Activated CD4-positive, alpha-beta T cell treated with anti-CD3 and anti-CD28 coated beads for 24 hours (primary cell): Measurements from ENCODE around the gene ROBO1.
"Not testable (repeated sequence)": the region's sequence is repeated elsewhere in the genome, so short reads cannot be mapped to it uniquely, and the experiment has no call there.

Source experiments
- DNase-seq, 2 donors: peaks; one replicate each; pipeline ENCODE4 v3.0.0-alpha.2; 2020; ENCODE audit warnings: low read depth in 2 of 2

Gene ROBO1

GRCh38 chr3:78703944-78704343 lies 1063.9 kb downstream of the ROBO1 start:
- no peak for DNase-seq

- DNase-seq = no peak
Measured at GRCh38 chr3:78701537-78701936, 1066.3 kb downstream of the ROBO1 start.

DNA sequence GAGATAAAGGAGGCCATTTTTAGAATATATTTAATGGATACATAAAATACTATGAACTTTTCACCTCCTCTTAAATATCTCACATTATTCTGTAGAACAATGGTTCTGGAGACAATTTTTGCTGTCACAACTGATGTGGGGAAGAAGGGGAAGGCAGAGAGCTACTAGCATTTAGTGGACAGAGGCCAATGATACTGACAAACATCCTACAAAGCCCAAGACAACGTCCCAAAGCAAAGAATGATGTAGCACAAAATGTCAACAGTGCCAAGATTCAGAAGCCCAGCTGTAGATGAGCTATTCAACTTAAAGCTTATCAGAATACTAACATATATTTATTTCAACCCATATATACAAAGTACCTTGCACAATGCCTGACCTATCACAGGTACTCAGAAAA lies 1069.4 kb downstream of the ROBO1 start:
- DNase-seq = no peak

- DNase-seq = no peak
Measured at GRCh38 chr3:78697426-78697825, 1070.4 kb downstream of the ROBO1 start.

- no peak for DNase-seq
Measured at GRCh38 chr3:78690766-78691165, 1077.0 kb downstream of the ROBO1 start.

DNA sequence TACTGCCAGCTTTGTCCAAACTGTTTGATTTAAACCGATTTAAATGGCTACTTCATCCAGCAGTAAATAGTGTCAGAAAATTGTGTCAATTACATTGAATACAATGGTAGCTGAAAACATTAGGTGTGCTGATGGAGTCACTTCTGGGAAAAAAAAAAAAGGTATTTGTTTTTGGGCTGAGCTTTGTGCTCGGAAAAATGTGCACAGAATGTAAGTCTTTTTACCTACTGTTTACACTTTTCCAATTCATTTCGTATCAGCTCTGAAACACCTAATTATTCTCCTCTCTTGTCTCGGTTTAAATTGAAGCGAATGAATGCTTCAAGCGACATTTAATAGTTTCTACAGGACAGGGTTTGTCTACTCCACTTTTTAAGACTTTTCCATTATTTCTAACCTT lies 1078.4 kb downstream of the ROBO1 start:
- no peak for DNase-seq

DNA sequence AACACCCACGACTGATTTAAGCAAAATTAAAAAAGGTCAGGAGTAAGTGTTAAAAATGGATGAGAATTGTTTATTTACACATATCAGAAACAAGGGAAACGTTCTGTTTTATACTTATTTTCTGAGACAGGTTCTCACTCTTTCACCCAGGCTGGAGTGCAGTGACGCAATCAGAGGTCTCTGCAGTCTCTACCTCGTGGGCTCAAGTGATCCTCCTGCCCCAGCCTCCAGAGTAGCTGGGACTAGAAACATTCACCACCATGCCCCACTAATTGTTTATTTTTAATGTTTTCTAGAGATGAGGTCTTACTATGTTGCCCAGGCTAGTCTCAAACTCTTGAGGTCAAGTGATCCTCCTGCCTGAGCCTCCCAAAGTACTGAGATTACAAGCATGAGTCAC lies 1080.3 kb downstream of the ROBO1 start:
- no peak for DNase-seq

DNA sequence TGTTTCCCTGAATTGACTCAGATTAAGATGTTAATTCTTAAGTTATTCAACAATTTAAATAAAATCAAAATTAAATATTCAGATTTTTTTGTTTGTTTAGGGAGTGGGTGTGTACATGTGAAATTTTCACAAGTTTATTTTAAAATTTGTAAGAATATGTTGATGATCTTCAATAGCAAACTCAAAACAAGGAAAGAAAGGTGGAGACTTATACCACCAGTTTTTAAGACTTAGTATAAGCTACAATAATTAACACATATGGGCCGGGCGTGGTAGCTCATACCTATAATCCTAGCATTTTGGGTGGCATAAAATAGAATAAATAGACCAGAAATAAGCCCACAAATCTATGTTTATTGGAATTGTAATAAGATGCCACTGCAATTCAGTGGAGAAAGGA lies 1084.5 kb downstream of the ROBO1 start:
- DNase-seq = no peak

- DNase-seq = not testable (repeated sequence)
Measured at GRCh38 chr3:78675119-78675805, 1092.5 kb downstream of the ROBO1 start.

DNA sequence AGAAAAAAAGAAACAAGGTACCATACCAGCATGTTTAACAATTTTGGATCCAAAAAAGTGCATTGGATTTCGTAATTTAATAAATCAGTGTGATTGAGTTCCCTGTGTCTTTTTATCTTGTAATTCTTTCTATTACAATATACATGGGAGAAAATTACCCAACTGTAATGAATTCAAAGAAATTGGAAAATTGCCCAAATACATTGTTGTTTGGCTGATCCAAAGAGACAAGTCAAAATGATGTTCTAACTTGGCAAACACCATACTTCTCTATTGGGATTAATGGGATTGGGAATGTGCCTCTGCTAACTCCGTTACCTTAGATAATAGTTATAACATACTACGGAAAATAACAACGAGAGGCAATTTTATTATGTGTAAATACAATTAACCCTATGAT lies 1097.1 kb downstream of the ROBO1 start:
- no peak for DNase-seq

- DNase-seq = no peak
Measured at GRCh38 chr3:78670094-78670493, 1097.7 kb downstream of the ROBO1 start.

DNA sequence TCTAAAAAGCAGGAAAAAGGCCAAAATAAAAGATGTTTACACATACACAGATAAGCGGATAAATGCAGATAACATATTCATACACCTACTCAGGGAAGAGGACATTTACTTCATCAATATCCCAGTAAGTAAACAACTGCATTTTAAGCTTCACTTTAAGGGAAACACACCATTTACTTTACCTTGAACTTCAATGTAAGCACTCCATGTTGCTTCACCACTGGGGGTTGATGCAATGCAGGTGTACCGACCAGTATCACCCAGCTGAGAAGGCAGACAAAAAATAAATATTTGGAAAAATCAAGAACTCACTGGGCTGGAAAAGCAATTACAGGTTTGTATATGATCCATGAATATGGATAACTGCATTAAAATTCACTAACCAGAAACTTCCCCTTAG lies 1099.5 kb downstream of the ROBO1 start:
- DNase-seq = no peak

- no peak for DNase-seq
Measured at GRCh38 chr3:78666470-78666800, 1101.4 kb downstream of the ROBO1 start.

DNA sequence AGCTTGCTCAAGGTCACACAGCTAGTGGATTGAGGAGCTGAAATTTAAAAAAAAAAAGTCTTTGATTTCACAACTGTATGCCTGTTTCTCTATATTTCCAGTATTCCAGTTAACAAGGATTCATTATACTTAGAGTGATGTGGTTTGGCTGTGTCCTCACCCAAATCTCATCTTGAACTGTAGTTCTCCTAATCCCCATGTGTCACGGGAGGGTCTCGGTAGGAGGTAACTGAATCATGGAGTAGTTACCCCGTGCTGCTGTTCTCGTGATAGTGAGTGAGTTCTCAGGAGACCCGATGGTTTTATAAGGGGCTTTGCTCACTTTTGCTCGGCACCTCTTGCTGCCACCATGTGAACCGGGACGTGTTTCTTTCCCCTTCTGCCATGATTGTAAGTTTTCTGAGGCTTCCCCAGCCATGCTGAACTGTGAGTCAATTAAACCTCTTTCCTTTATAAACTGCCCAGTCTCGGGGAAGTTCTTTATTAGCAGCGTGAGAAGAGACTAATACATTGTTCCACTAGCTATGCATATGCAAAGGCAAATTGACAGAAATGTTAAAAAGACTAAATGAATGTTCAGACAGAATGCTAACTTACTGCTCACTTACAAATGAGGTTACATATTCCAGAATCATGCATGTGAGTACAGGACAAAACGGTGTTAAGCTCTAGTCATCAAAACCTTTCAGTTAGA lies 1101.9 kb downstream of the ROBO1 start:
- no peak for DNase-seq

- no peak for DNase-seq
Measured at GRCh38 chr3:78665101-78665500, 1102.7 kb downstream of the ROBO1 start.

DNA sequence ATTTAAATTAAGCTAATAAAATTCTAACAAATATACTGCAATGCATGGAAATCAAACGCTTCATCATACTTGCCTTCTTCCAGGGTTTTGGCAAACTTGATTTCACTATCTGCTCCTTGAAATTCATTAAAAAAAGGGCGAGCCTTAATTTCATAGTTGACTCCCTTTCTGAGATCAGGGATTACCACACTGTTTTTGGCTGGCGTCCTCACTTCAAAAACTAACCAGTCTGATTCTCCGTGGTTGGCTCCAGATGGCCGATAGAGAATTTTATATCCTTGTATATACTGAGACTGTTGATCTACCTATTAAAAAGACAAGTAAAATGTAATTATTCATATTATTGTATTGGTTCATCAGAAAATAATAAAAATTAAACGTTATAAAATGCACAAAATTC lies 1106.8 kb downstream of the ROBO1 start:
- DNase-seq = no peak

DNA sequence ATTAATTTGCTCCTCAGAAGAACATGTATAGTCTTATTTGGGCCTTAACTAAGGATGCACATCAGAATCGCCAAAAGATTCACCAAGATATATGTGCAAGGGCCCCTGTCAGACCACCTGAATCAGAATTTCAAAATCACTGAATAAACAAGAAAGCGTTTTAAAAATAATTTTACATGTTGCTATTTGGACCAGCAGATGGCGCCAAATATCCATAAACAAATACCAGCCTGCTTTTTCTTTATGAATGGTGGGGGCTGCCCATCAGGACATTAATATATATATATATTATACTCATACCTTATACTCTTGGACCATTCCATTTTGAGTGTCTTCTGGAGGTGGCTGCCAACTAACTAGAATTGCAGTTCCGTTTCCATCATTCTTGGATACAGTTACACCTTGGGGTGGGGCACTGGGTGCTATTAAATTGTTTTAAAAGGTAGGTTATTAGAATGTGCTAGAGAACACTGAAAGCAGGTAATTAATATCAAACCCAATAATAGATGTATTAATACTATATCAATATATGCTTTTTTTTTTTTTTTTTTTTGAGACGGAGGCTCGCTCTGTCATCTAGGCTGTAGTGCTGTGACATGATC lies 1108.3 kb downstream of the ROBO1 start:
- no peak for DNase-seq

DNA sequence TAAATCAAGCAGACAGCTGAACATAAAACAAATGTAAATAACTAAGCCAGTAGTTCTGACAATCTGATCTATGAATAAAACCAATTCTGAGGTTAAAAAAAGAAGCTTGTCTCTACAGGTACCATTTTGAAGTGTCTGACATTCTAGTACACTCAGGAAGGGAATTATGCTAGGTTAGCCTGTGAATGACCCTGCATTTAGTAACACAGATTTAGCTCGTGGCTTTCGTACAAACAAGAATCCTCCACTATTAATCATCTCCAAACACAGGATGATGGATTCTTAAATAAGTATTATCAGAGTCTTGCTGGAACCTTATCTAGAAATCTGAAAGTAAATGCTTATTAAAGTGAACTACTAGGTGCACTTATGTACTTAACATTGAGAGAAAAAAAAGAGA lies 1120.1 kb downstream of the ROBO1 start:
- no peak for DNase-seq

GRCh38 chr3:78645628-78646310 lies 1122.0 kb downstream of the ROBO1 start:
- DNase-seq = no peak

GRCh38 chr3:78644847-78645246 lies 1123.0 kb downstream of the ROBO1 start:
- DNase-seq = no peak

GRCh38 chr3:78642226-78643035 lies 1125.4 kb downstream of the ROBO1 start:
- no peak for DNase-seq

DNA sequence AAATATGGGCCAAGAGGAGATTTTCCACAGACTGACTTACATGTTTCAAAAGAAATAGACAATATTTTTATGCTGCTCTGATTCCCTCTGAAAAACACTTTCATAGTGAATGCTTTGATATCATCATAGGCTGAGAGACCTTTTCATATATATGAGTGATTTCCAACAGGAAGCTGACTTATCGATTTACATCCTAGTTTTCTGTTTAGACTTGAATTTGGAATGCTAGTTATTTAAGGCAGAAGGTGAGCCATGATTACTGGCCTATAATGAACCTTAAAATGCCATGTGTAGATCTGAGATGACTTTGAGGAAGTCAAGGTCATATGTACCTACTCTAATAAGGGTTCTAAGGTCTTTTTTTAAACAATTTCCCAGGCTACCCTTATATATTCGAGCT lies 1126.1 kb downstream of the ROBO1 start:
- no peak for DNase-seq
